Mammary epithelial cell (primary cell): ENCODE data around the gene CCDC61.
A peak's percentile ranks its signal among the peaks of the same experiment; 100 is the strongest.

Experiments used
- CTCF ChIP-seq, 2 donors: IDR thresholded peaks in 1 of 2; conservative IDR thresholded peaks in 1 of 2; 2 replicates each; pipeline ENCODE4 v1.5.1; 2011 to 2012; ENCODE audit warnings: inconsistent platforms in 2 of 2, low read length in 2 of 2, mild to moderate bottlenecking in 2 of 2, control low read depth in 1 of 2, low read depth in 1 of 2; ENCODE audit not compliant: insufficient read depth in 1 of 2; ENCODE audit errors: extremely low read depth in 1 of 2
- EZH2 ChIP-seq: IDR thresholded peaks from 2 replicates; pipeline ENCODE4 v1.6.1; 2012; ENCODE audit warnings: low read length, inconsistent platforms, borderline replicate concordance

GRCh38 chr19:45952341-45952685, 43.0 kb upstream of the CCDC61 start:
- TF ChIP-seq CTCF (conservative IDR thresholded peaks at IDR 0.05 in 1 of 2, IDR thresholded peaks at IDR 0.05 in 1 of 2; ENCODE audit: extremely low read depth in 1 of 2, insufficient read depth in 1 of 2, low read depth in 1 of 2, low read length in 2 of 2) (no peak), EZH2 (peak; percentile 39)
